Keratinocyte (primary cell): ENCODE data around the gene INS.

ENCODE experiments used
- CTCF ChIP-seq, 3 experiments: IDR thresholded peaks in 1 of 3; conservative IDR thresholded peaks in 1 of 3; optimal IDR thresholded peaks in 1 of 3; 2 replicates in 2 of 3; 3 replicates in 1 of 3; pipeline versions ENCODE3 to v1.5.1; 2011; ENCODE audit warnings: low read length in 3 of 3, mild to moderate bottlenecking in 3 of 3, moderate library complexity in 2 of 3, control low read depth in 1 of 3, inconsistent platforms in 1 of 3; ENCODE audit not compliant: insufficient read depth in 2 of 3; ENCODE audit errors: extremely low read depth in 1 of 3
- EZH2 ChIP-seq: IDR thresholded peaks from one replicate; pipeline ENCODE4 v1.6.1; 2012; ENCODE audit warnings: inconsistent platforms, mild to moderate bottlenecking, low read length, moderate library complexity

GRCh38 chr11:2136209-2136951 lies 24.6 kb downstream of the INS start:
- TF ChIP-seq CTCF (optimal IDR thresholded peaks at IDR 0.05 in 1 of 3, IDR thresholded peaks at IDR 0.05 in 1 of 3, conservative IDR thresholded peaks at IDR 0.05 in 1 of 3; ENCODE audit: extremely low read depth in 1 of 3, insufficient read depth in 2 of 3, low read length in 3 of 3) (no peak), EZH2 (no peak)
